ENCODE results near the gene SERPINH1.

Gene SERPINH1

GRCh38 chr11:75567971-75568370 is 5.9 kb downstream of the SERPINH1 start:
- Histone ChIP-seq H3K4me1 (ENCODE audit: low read length) (no peaks in the 10 kb centered on the region), H3K4me2 (ENCODE audit: low read depth, low read length) (no peak overlapping the region), H2AFZ (ENCODE audit: low read length) (no peak overlapping the region), H3K27me3 (replicated peaks; ENCODE audit: insufficient read depth, low read length) (peaks cover 7% of the 10 kb centered on the region; the same call in 1 of the 2 replicates), H3K9me3 (replicated peaks; ENCODE audit: insufficient read depth, low read length) (no peaks in the 10 kb centered on the region), H3F3A (ENCODE audit: insufficient read depth, low read length) (no peaks in the 10 kb centered on the region), H3K9ac (ENCODE audit: low read length) (no peak overlapping the region), H3K4me3 (ENCODE audit: low read length) (no peak overlapping the region), H3K27ac (ENCODE audit: low read length) (no peak overlapping the region), H3K9me2 (replicated peaks; ENCODE audit: insufficient read depth, low read length) (no peaks in the 10 kb centered on the region), H3K36me3 (replicated peaks; ENCODE audit: insufficient read depth, low read length) (no peaks in the 10 kb centered on the region), H4K20me1 (ENCODE audit: insufficient read depth, low read length) (no peaks in the 10 kb centered on the region), H3K79me2 (ENCODE audit: low read length) (no peaks in the 10 kb centered on the region)
- TF ChIP-seq EZH2 (optimal IDR thresholded peaks at IDR 0.05; ENCODE audit: low read depth, low read length) (no peak), EZH2phosphoT487 (IDR thresholded peaks at IDR 0.05; ENCODE audit: low read length) (no peak), CTCF (IDR thresholded peaks at IDR 0.05; ENCODE audit: low read length) (no peak)
- DNase-seq, result no peak

DNA sequence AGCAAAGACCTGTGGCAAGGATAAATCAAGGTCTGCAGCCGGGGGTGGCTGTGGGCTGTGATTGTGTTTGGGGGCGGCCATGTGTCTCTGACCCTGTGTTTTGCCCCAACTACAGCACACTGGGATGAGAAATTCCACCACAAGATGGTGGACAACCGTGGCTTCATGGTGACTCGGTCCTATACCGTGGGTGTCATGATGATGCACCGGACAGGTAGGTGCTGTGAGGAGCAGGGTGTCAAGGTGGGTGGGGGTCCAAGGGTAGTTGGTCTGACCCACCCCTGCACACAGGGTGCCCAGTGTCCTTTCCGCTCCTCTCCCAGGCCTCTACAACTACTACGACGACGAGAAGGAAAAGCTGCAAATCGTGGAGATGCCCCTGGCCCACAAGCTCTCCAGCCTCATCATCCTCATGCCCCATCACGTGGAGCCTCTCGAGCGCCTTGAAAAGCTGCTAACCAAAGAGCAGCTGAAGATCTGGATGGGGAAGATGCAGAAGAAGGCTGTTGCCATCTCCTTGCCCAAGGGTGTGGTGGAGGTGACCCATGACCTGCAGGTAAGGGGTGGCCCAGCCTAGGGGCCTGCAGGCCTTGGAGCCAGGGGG is 6.7 kb downstream of the SERPINH1 start:
- H3K36me3 ChIP-seq (replicated peaks; ENCODE audit: insufficient read depth, low read length), result no peaks in the 10 kb centered on the region

GRCh38 chr11:75570559-75571139 is 8.6 kb downstream of the SERPINH1 start:
- no peak for DNase-seq
- Histone ChIP-seq H3F3A (ENCODE audit: insufficient read depth, low read length) (no peaks in the 10 kb centered on the region), H3K79me2 (ENCODE audit: low read length) (no peaks in the 10 kb centered on the region), H3K27ac (ENCODE audit: low read length) (no peak overlapping the region), H3K4me3 (ENCODE audit: low read length) (no peak overlapping the region), H3K4me1 (ENCODE audit: low read length) (no peaks in the 10 kb centered on the region), H3K9me3 (replicated peaks; ENCODE audit: insufficient read depth, low read length) (no peaks in the 10 kb centered on the region), H3K9me2 (replicated peaks; ENCODE audit: insufficient read depth, low read length) (no peaks in the 10 kb centered on the region), H2AFZ (ENCODE audit: low read length) (no peak overlapping the region), H3K4me2 (ENCODE audit: low read depth, low read length) (no peak overlapping the region), H3K9ac (ENCODE audit: low read length) (no peak overlapping the region), H3K36me3 (replicated peaks; ENCODE audit: insufficient read depth, low read length) (no peaks in the 10 kb centered on the region), H4K20me1 (ENCODE audit: insufficient read depth, low read length) (no peaks in the 10 kb centered on the region), H3K27me3 (replicated peaks; ENCODE audit: insufficient read depth, low read length) (peaks cover 17% of the 10 kb centered on the region; the same call in 1 of the 2 replicates)
- TF ChIP-seq CTCF (IDR thresholded peaks at IDR 0.05; ENCODE audit: low read length) (no peak), EZH2phosphoT487 (IDR thresholded peaks at IDR 0.05; ENCODE audit: low read length) (no peak), EZH2 (optimal IDR thresholded peaks at IDR 0.05; ENCODE audit: low read depth, low read length) (no peak)

More for the DNA sequence above, 6.7 kb downstream of the SERPINH1 start:
- Histone ChIP-seq H3K27me3 (replicated peaks; ENCODE audit: insufficient read depth, low read length) (peaks cover 10% of the 10 kb centered on the region; the same call in 1 of the 2 replicates), H4K20me1 (ENCODE audit: insufficient read depth, low read length) (no peaks in the 10 kb centered on the region), H3K9ac (ENCODE audit: low read length) (no peak overlapping the region), H3K9me3 (replicated peaks; ENCODE audit: insufficient read depth, low read length) (no peaks in the 10 kb centered on the region), H3K4me1 (ENCODE audit: low read length) (no peaks in the 10 kb centered on the region), H3K9me2 (replicated peaks; ENCODE audit: insufficient read depth, low read length) (no peaks in the 10 kb centered on the region), H2AFZ (ENCODE audit: low read length) (no peak overlapping the region), H3K4me3 (ENCODE audit: low read length) (no peak overlapping the region), H3K79me2 (ENCODE audit: low read length) (no peaks in the 10 kb centered on the region), H3F3A (ENCODE audit: insufficient read depth, low read length) (no peaks in the 10 kb centered on the region), H3K27ac (ENCODE audit: low read length) (no peak overlapping the region), H3K4me2 (ENCODE audit: low read depth, low read length) (no peak overlapping the region)
- no peak for DNase-seq
- TF ChIP-seq EZH2 (optimal IDR thresholded peaks at IDR 0.05; ENCODE audit: low read depth, low read length), result no peak
- no peak for TF ChIP-seq EZH2phosphoT487 (IDR thresholded peaks at IDR 0.05; ENCODE audit: low read length)
- TF ChIP-seq CTCF (IDR thresholded peaks at IDR 0.05; ENCODE audit: low read length), result no peak

Data from MM.1S (cell line).